ENCODE results near the gene USP53. TPM values are rescaled to one million over a fixed set of nuclear protein-coding genes. Genes with fewer than 3 reads are reported as not detected.
"Not testable (repeated sequence)": the region's sequence is repeated elsewhere in the genome, so short reads cannot be mapped to it uniquely, and the experiment has no call there.

Gene USP53
- total RNA-seq, 1 donor from 2014 or later, result 20.4 TPM

GRCh38 chr4:119242417-119242816, 29.9 kb downstream of the USP53 start:
- DNase-seq, result no peak
- Mint-ChIP-seq H3K4me1 (peaks cover 25% of the 10 kb centered on the region), H3K27ac (no peak overlapping the region), H3K27me3 (no peaks in the 10 kb centered on the region), H3K4me3 (no peak overlapping the region), H3K36me3 (ENCODE audit: low read depth) (peaks cover 26% of the 10 kb centered on the region), H3K9me3 (no peaks in the 10 kb centered on the region)
- CTCF ChIA-PET, result no interaction called here
- no peak for ATAC-seq (ENCODE audit: low read depth)
- POLR2A ChIA-PET, result interaction anchor here (1.0 kb wide), 1 partner anchor 29 kb away, joined by 3 read pairs; no protein-coding TSS in a partner anchor
- TF ChIP-seq CTCF (IDR thresholded peaks at IDR 0.05), result no peak
- intact Hi-C loops (cut with micrococcal nuclease), result loop anchor here (5.0 kb wide), 1 partner anchor 40 kb away; no protein-coding TSS in a partner anchor

- ATAC-seq (ENCODE audit: low read depth), result no peak
- Mint-ChIP-seq H3K27ac (no peak overlapping the region), H3K27me3 (no peaks in the 10 kb centered on the region), H3K4me1 (peaks cover 15% of the 10 kb centered on the region), H3K36me3 (ENCODE audit: low read depth) (peaks cover 28% of the 10 kb centered on the region), H3K9me3 (no peaks in the 10 kb centered on the region), H3K4me3 (no peak overlapping the region)
- ChIA-PET POLR2A (no interaction called here), CTCF (no interaction called here)
- intact Hi-C loops (cut with micrococcal nuclease), result loop anchor here (5.0 kb wide), 1 partner anchor 38 kb away; no protein-coding TSS in a partner anchor
- no peak for DNase-seq
- no peak for TF ChIP-seq CTCF (IDR thresholded peaks at IDR 0.05)
These were observed 31.4 kb downstream of the USP53 start for GRCh38 chr4:119243868-119244267.

- peaks cover 29% of the 10 kb centered on the region for H3K36me3 Mint-ChIP-seq (ENCODE audit: low read depth)
- H3K27ac Mint-ChIP-seq, result no peak overlapping the region
- H3K4me1 Mint-ChIP-seq, result peaks cover 15% of the 10 kb centered on the region
- no peak for TF ChIP-seq CTCF (IDR thresholded peaks at IDR 0.05)
- DNase-seq (no peak), ATAC-seq (ENCODE audit: low read depth) (no peak)
- H3K9me3 Mint-ChIP-seq, result no peaks in the 10 kb centered on the region
- intact Hi-C loops (cut with micrococcal nuclease), result loop anchor here (5.0 kb wide), 1 partner anchor 38 kb away; no protein-coding TSS in a partner anchor
- POLR2A ChIA-PET, result no interaction called here
- no peaks in the 10 kb centered on the region for H3K27me3 Mint-ChIP-seq
- H3K4me3 Mint-ChIP-seq, result no peak overlapping the region
- CTCF ChIA-PET, result no interaction called here
These were observed 31.8 kb downstream of the USP53 start for GRCh38 chr4:119244344-119244743.

- H3K36me3 Mint-ChIP-seq (ENCODE audit: low read depth), result peaks cover 30% of the 10 kb centered on the region
- H3K4me3 Mint-ChIP-seq, result no peak overlapping the region
- DNase-seq (no peak), ATAC-seq (ENCODE audit: low read depth) (peak; percentile 14)
- CTCF ChIA-PET, result no interaction called here
- H3K9me3 Mint-ChIP-seq, result no peaks in the 10 kb centered on the region
- POLR2A ChIA-PET, result no interaction called here
- no peak for TF ChIP-seq CTCF (IDR thresholded peaks at IDR 0.05)
- no peaks in the 10 kb centered on the region for H3K27me3 Mint-ChIP-seq
- peaks cover 15% of the 10 kb centered on the region for H3K4me1 Mint-ChIP-seq
- no peak overlapping the region for H3K27ac Mint-ChIP-seq
- intact Hi-C loops (cut with micrococcal nuclease), result loop anchor here (5.0 kb wide), 1 partner anchor 37 kb away; no protein-coding TSS in a partner anchor
These were observed 32.3 kb downstream of the USP53 start for GRCh38 chr4:119244832-119245231.

- no peak overlapping the region for H3K4me3 Mint-ChIP-seq
- H3K4me1 Mint-ChIP-seq, result peaks cover 15% of the 10 kb centered on the region
- ATAC-seq (ENCODE audit: low read depth), result no peak
- ChIA-PET CTCF (no interaction called here), POLR2A (interaction anchor here (1.1 kb wide), 1 partner anchor 33 kb away, joined by 3 read pairs; no protein-coding TSS in a partner anchor)
- intact Hi-C loops (cut with micrococcal nuclease), result no loop called here
- no peaks in the 10 kb centered on the region for H3K27me3 Mint-ChIP-seq
- no peaks in the 10 kb centered on the region for H3K9me3 Mint-ChIP-seq
- H3K36me3 Mint-ChIP-seq (ENCODE audit: low read depth), result peaks cover 35% of the 10 kb centered on the region
- DNase-seq, result no peak
- H3K27ac Mint-ChIP-seq, result peak overlapping the region; percentile 20
- TF ChIP-seq CTCF (IDR thresholded peaks at IDR 0.05), result no peak
These were observed 33.7 kb downstream of the USP53 start for GRCh38 chr4:119246177-119246733.

GRCh38 chr4:119251037-119251436, 38.5 kb downstream of the USP53 start:
- peaks cover 67% of the 10 kb centered on the region for H3K36me3 Mint-ChIP-seq (ENCODE audit: low read depth)
- H3K27ac Mint-ChIP-seq; H3K4me1 Mint-ChIP-seq; ATAC-seq (ENCODE audit: low read depth); CTCF ChIA-PET; DNase-seq; intact Hi-C loops (cut with micrococcal nuclease); H3K27me3 Mint-ChIP-seq; H3K4me3 Mint-ChIP-seq; POLR2A ChIA-PET: not testable (repeated sequence)
- H3K9me3 Mint-ChIP-seq, result peaks cover 14% of the 10 kb centered on the region

GRCh38 chr4:119255223-119255622, 42.7 kb downstream of the USP53 start:
- H3K4me3 Mint-ChIP-seq; POLR2A ChIA-PET; H3K27me3 Mint-ChIP-seq; intact Hi-C loops (cut with micrococcal nuclease); DNase-seq; ATAC-seq (ENCODE audit: low read depth); H3K4me1 Mint-ChIP-seq; H3K27ac Mint-ChIP-seq: not testable (repeated sequence)
- H3K9me3 Mint-ChIP-seq, result peaks cover 14% of the 10 kb centered on the region
- CTCF ChIA-PET, result interaction anchor here (1.4 kb wide), 1 partner anchor 168 kb away, joined by 4 read pairs; no protein-coding TSS in a partner anchor
- H3K36me3 Mint-ChIP-seq (ENCODE audit: low read depth), result peaks cover 57% of the 10 kb centered on the region

Measured in activated B cell treated with CpG ODN at 0.5 μM for 24 hours (primary cell).